Aorta (tissue), 5 donors: ENCODE measurements around the gene C15orf62. TPM values are rescaled to one million over a fixed set of nuclear protein-coding genes. Genes with fewer than 3 reads are reported as not detected.

Experiments
- ATAC-seq: fragments of 200-7000 bp; cut with Tn5 transposase; one replicate; pipeline ENCODE4 v1.9.1; 2022; ENCODE audit warnings: moderate library complexity; ENCODE audit not compliant: low FRiP score
- DNase-seq, 2 donors: peaks; one replicate each; pipeline ENCODE4 v3.0.0-alpha.2; 2020
- H3K27ac ChIP-seq, 2 donors: one replicate each; pipeline ENCODE4 v1.5.1; 2013; ENCODE audit warnings: low read length in 2 of 2, mild to moderate bottlenecking in 2 of 2, moderate library complexity in 2 of 2, control low read depth in 1 of 2, inconsistent platforms in 1 of 2, low read depth in 1 of 2
- H3K27me3 ChIP-seq, 2 donors: one replicate each; pipeline ENCODE4 v1.6.1; 2013; ENCODE audit warnings: control low read depth in 1 of 2, low read length in 1 of 2, mild to moderate bottlenecking in 1 of 2, moderate library complexity in 1 of 2; ENCODE audit not compliant: insufficient read depth in 2 of 2, control insufficient read depth in 1 of 2
- H3K36me3 ChIP-seq, 2 donors: one replicate each; pipeline ENCODE4 v1.6.1; 2013; ENCODE audit warnings: control low read depth in 1 of 2, low read length in 1 of 2, mild to moderate bottlenecking in 1 of 2; ENCODE audit not compliant: insufficient read depth in 2 of 2, control insufficient read depth in 1 of 2
- H3K4me1 ChIP-seq, 2 donors: one replicate each; pipeline ENCODE4 v1.6.1; 2013; ENCODE audit warnings: low read length in 2 of 2, control low read depth in 1 of 2, mild to moderate bottlenecking in 1 of 2, moderate library complexity in 1 of 2; ENCODE audit not compliant: insufficient read depth in 2 of 2, control insufficient read depth in 1 of 2
- H3K4me3 ChIP-seq, 2 donors: one replicate each; pipeline ENCODE4 v1.5.1; 2013; ENCODE audit warnings: low read length in 2 of 2, control low read depth in 1 of 2, mild to moderate bottlenecking in 1 of 2
- H3K9me3 ChIP-seq: one replicate; pipeline ENCODE4 v1.6.1; 2013; ENCODE audit warnings: mild to moderate bottlenecking, low read length; ENCODE audit not compliant: control insufficient read depth
- WGBS, 2 donors: extraction: QIAGEN DNeasy Blood & Tissue Kit; methylation state at CpG; one replicate each; pipeline ENCODE4 v1.1.7; 2013; 5-methylcytosine and 5-hydroxymethylcytosine counted together
- intact Hi-C, 2 donors: fragments of 100-400 bp; cut with DNase I; formaldehyde crosslinking; loops; one replicate each; pipeline versions ENCODE4 v1.14.2 to v1.15.0; 2022
- polyA plus RNA-seq, 2 donors: library from polyadenylated mRNA; stranded (reverse); fragments of 200-250 nt; gene quantifications; one replicate each; pipeline ENCODE4 v1.2.3, GENCODE V29; 2013
- total RNA-seq, 2 donors: library from RNA; stranded (reverse); fragmentation: NEBNext Ultra II Directional; extraction: Animal tissue kit (Norgen Biotek cat#: 25700); gene quantifications; one replicate each; pipeline ENCODE4 v1.2.1, GENCODE V29; 2021
- donor health status: healthy with polysubstance abuse.
- donor health status: Bipolar disorder and iron deficiency.
- donor health status: DM: no; HTN: no; CAD: no.
- donor health status: DM: no; HTN: no; CAD: no.
- donor health status: DM: yes; HTN: yes; CAD: no.

The C15orf62 gene
- total and polyA plus RNA-seq, 4 donors: 0.19 to 0.97 (median 0.87) TPM; not detected in 1

GRCh38 chr15:40796041-40796440, 26.3 kb downstream of the C15orf62 start:
- 88 to 89% methylated on average over 2 of the region's 2 CpGs for WGBS, 2 donors

GRCh38 chr15:40796512-40796911, 26.7 kb downstream of the C15orf62 start:
- H3K27me3 ChIP-seq: no peaks in the 10 kb centered on the region
- no peak overlapping the region for H3K4me3 ChIP-seq
- no peak overlapping the region for H3K27ac ChIP-seq
- WGBS, 2 donors: 96 to 98% methylated on average over 5 of the region's 5 CpGs
- ATAC-seq (no peak), DNase-seq (peak in 1 of 2 donors; percentile 27)
- no peaks in the 10 kb centered on the region for H3K9me3 ChIP-seq
- no peaks in the 10 kb centered on the region for H3K4me1 ChIP-seq
- intact Hi-C loops: no loop called here
- H3K36me3 ChIP-seq: no peaks in the 10 kb centered on the region

More at GRCh38 chr15:40796041-40796440, 26.3 kb downstream of the C15orf62 start:
- Histone ChIP-seq H3K27ac (no peak overlapping the region), H3K36me3 (no peaks in the 10 kb centered on the region), H3K4me1 (no peaks in the 10 kb centered on the region), H3K9me3 (no peaks in the 10 kb centered on the region), H3K4me3 (no peak overlapping the region), H3K27me3 (no peaks in the 10 kb centered on the region)
- DNase-seq (no peak), ATAC-seq (no peak)
- intact Hi-C loops: no loop called here

DNA sequence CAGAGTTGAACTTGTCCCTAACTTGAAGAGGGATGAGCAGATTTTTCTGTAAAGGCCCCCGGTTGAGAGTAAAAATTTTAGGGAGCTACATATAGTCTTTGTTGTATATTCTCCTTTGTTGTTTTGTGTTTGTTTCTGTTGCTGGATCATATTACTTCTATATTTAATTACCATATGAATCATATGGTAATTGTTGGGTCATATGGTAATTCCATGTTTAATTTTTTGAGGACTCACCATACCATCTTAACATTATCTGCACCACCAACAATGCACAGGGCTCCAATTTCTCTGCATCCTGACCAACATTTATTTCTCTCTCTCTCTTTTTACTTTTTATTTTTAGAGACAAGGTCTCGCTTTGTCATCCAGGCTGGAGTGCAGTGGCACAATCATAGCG, 29.7 kb downstream of the C15orf62 start:
- H3K4me3 ChIP-seq: no peak overlapping the region

GRCh38 chr15:40803076-40803475, 33.3 kb downstream of the C15orf62 start:
- ATAC-seq (no peak), DNase-seq (no peak)
- no peaks in the 10 kb centered on the region for H3K4me1 ChIP-seq
- H3K4me3 ChIP-seq: no peak overlapping the region
- H3K27me3 ChIP-seq: no peaks in the 10 kb centered on the region
- 74 to 77% methylated on average over 2 of the region's 2 CpGs for WGBS, 2 donors
- H3K36me3 ChIP-seq: no peaks in the 10 kb centered on the region
- intact Hi-C loops: no loop called here
- no peak overlapping the region for H3K27ac ChIP-seq
- H3K9me3 ChIP-seq: no peaks in the 10 kb centered on the region

More for the DNA sequence above, 29.7 kb downstream of the C15orf62 start:
- no peak overlapping the region for H3K27ac ChIP-seq
- H3K36me3 ChIP-seq: no peaks in the 10 kb centered on the region
- no peaks in the 10 kb centered on the region for H3K27me3 ChIP-seq
- no peaks in the 10 kb centered on the region for H3K9me3 ChIP-seq
- H3K4me1 ChIP-seq: no peaks in the 10 kb centered on the region
- intact Hi-C loops: no loop called here
- DNase-seq: no peak
- ATAC-seq: no peak
- WGBS, 2 donors: 92 to 96% methylated on average over 3 of the region's 3 CpGs

GRCh38 chr15:40803688-40804087, 33.9 kb downstream of the C15orf62 start:
- intact Hi-C loops: no loop called here

GRCh38 chr15:40806672-40807027, 36.9 kb downstream of the C15orf62 start:
- H3K4me1 ChIP-seq: no peaks in the 10 kb centered on the region
- 0 to 1% methylated on average over 2 of the region's 2 CpGs for WGBS, 2 donors
- DNase-seq (no peak), ATAC-seq (no peak)
- H3K9me3 ChIP-seq: no peaks in the 10 kb centered on the region
- intact Hi-C loops: loop anchor here (5.0 kb wide), 1 partner anchor 44 kb away; the partner anchor contains the start of gene GCHFR (in 2 of the 2)
- H3K27ac ChIP-seq: peak overlapping the region in 1 of 2 donors; percentile 84
- no peaks in the 10 kb centered on the region for H3K27me3 ChIP-seq
- peak overlapping the region; percentile 87 to 99 for H3K4me3 ChIP-seq
- H3K36me3 ChIP-seq: no peaks in the 10 kb centered on the region

More at GRCh38 chr15:40803688-40804087, 33.9 kb downstream of the C15orf62 start:
- no peaks in the 10 kb centered on the region for H3K27me3 ChIP-seq
- DNase-seq: peak in 1 of 2 donors; percentile 11
- H3K9me3 ChIP-seq: no peaks in the 10 kb centered on the region
- no peak overlapping the region for H3K4me3 ChIP-seq
- H3K27ac ChIP-seq: no peak overlapping the region
- WGBS, 2 donors: 91 to 96% methylated on average over 1 of the region's 1 CpG
- no peaks in the 10 kb centered on the region for H3K4me1 ChIP-seq
- no peaks in the 10 kb centered on the region for H3K36me3 ChIP-seq
- ATAC-seq: no peak

DNA sequence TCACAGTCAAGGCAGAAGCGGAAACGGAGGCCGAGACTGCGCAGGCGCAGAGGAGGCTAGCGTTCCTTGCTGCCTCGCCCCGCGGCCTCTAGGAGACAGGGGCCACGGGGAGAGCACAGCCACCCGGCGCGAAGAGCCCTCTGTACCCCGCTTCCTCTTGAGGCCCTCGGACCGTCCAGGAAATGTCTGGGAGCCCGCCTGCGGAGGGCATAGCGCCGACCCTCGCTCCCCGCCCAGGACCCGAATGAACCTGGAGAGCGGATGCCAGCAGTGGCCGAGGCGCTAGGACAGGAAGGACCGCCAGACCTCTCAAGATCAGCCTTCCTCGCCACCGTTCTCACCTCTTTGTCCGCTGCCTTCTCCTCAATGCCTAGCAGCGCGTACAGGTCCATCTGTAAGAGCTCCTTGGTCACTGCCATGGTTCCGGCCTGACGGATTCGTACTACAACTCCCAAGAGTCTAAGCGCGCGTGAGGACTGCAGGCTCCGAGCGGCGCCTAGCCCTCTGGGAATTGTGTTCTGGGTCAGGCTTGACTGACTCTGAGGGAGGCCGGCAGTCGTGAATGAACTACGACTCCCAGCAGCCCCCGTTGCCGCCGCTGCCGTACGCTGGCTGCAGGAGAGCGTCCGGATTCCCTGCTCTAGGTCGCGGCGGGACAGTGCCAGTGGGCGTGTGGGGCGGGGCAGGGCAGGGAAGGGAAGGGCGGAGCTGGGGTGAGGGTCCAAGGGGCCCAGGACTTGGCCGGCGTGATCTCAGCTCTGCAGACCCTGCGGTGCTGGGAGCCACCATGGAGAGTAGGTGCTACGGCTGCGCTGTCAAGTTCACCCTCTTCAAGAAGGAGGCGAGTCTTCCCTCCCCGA, 37.5 kb downstream of the C15orf62 start, which contains the start of the genes DNAJC17 and ZFYVE19:
DNAJC17 (minus strand) TSS at position 446 of the 860 bp plus-strand sequence; CDS start at position 419, 27 bp downstream.
ZFYVE19 (plus strand) TSS at position 62 of the 860 bp plus-strand sequence; CDS start at position 563, 501 bp downstream.
- Histone ChIP-seq H3K27me3 (no peaks in the 10 kb centered on the region), H3K27ac (peak within 1 kb of the TSS; percentile 81 to 84), H3K4me3 (peak within 1 kb of the TSS; percentile 87 to 99), H3K4me1 (no peaks in the 10 kb centered on the region), H3K9me3 (no peaks in the 10 kb centered on the region), H3K36me3 (no peaks in the 10 kb centered on the region)
- intact Hi-C loops: loop anchor here (5.0 kb wide), 1 partner anchor 45 kb away; the partner anchor contains the start of gene GCHFR (in 2 of the 2)
- ATAC-seq (peak; percentile 99), DNase-seq (peak; percentile 98 to 99)
- 0% methylated on average over 63 to 64 of the region's 64 CpGs for WGBS, 2 donors

DNA sequence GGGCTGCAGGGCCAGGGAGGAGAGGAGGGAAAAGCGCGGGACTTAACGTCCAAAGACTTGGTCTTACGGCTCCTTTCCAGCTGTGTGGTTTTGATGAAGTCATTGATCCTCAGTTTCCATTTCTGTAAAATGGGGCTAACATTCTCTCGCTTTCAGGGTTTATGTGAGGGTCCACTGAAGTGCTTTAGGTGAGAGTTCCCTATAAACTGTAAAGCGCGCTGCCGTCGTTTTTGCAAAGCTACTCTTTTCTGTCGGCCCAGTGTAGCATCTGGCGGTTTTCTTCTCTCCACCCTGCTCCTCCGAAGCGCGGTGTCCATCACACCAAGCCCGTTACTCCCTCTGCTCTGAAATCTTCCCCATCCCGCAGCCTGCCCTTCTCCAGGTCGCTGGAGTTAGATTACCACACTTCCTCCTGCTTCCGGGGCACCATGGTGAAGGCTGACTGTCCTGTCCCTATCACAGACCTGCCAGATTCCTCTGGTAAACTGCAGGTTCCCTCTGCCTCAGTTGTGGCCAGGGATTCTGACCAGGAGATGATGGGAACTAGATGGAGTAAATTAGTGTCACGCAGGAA, 38.2 kb downstream of the C15orf62 start:
- H3K27ac ChIP-seq: no peak overlapping the region
- no peaks in the 10 kb centered on the region for H3K9me3 ChIP-seq
- ATAC-seq (no peak), DNase-seq (peak in 1 of 2 donors; percentile 39)
- intact Hi-C loops: loop anchor here (5.0 kb wide), 1 partner anchor 46 kb away; the partner anchor contains the start of gene GCHFR (in 2 of the 2)
- H3K4me3 ChIP-seq: peak overlapping the region; percentile 46 to 53
- H3K36me3 ChIP-seq: no peaks in the 10 kb centered on the region
- no peaks in the 10 kb centered on the region for H3K4me1 ChIP-seq
- no peaks in the 10 kb centered on the region for H3K27me3 ChIP-seq
- 30 to 60% methylated on average over 19 of the region's 19 CpGs for WGBS, 2 donors
